ENCODE measurements around the gene MED13L. TPM values are rescaled to one million over a fixed set of nuclear protein-coding genes. Genes with fewer than 3 reads are reported as not detected.

The MED13L gene
- total and polyA plus RNA-seq, 2 donors (not counting 3 experiments of a cell fraction or from before 2014, with no cell fraction given), result 27.4 to 93.6 TPM

DNA sequence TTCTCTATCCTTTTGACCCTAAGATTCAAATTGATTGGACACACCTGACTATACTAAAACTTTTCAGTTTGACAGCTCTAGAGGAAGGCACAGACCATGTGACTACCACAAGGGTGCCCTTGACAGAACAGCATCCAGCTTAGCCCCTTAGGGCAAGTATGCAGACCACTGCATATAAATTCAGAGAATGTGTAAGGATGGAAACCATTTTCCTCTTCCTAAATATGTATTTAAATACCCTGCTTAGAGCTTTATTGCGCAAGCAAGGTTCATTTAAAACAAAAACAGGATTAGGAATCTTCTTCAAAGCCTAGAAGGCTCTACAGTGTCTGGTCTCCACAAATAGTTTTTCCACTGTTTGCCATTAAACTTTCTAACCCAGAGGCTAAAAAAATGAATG is 202.8 kb downstream of the MED13L start:
- dilution Hi-C loops (cut with MboI; ENCODE audit: extremely low pct_ligation_motif_present, low sequenced_read_pairs) (no loop called here), intact Hi-C loops (cut with micrococcal nuclease) (no loop called here)
- no peaks in the 10 kb centered on the region for H3K4me1 ChIP-seq (ENCODE audit: control insufficient read depth, extremely low read depth, insufficient read depth, low read length)
- H3K27ac ChIP-seq (ENCODE audit: insufficient read depth, low read depth, low read length), result no peak overlapping the region
- ChIA-PET POLR2A (no interaction called here), CTCF (interaction anchor here (1.3 kb wide), 1 partner anchor 162 kb away, joined by 3 read pairs; no protein-coding TSS in a partner anchor)
- no peak overlapping the region for H2AFZ ChIP-seq (ENCODE audit: low read depth, low read length)
- H3K9me1 ChIP-seq (replicated peaks; ENCODE audit: control insufficient read depth, extremely low read depth, insufficient read depth, low read length), result no peaks in the 10 kb centered on the region
- DNase-seq (ENCODE audit: low read depth, low spot score), result no peak
- FAIRE-seq, result no peak
- TF ChIP-seq POLR2A (IDR thresholded peaks at IDR 0.05; ENCODE audit: low read depth, low read length) (no peak), EZH2 (IDR thresholded peaks at IDR 0.05; ENCODE audit: borderline replicate concordance, low read depth, low read length, severe bottlenecking) (no peak), POLR2AphosphoS5 (IDR thresholded peaks at IDR 0.05; ENCODE audit: insufficient read depth, low read depth, low read length) (no peak), MYC (IDR thresholded peaks at IDR 0.05; ENCODE audit: low read depth, low read length) (no peak), FOS (IDR thresholded peaks at IDR 0.05; ENCODE audit: borderline replicate concordance, insufficient read depth, low read length) (no peak), JUN (IDR thresholded peaks at IDR 0.05; ENCODE audit: borderline replicate concordance, insufficient read depth, insufficient read length, low read depth) (no peak), GATA2 (IDR thresholded peaks at IDR 0.05; ENCODE audit: insufficient read depth, insufficient read length, low read depth, low read length) (no peak)
- TF ChIP-seq, protein P1, sequence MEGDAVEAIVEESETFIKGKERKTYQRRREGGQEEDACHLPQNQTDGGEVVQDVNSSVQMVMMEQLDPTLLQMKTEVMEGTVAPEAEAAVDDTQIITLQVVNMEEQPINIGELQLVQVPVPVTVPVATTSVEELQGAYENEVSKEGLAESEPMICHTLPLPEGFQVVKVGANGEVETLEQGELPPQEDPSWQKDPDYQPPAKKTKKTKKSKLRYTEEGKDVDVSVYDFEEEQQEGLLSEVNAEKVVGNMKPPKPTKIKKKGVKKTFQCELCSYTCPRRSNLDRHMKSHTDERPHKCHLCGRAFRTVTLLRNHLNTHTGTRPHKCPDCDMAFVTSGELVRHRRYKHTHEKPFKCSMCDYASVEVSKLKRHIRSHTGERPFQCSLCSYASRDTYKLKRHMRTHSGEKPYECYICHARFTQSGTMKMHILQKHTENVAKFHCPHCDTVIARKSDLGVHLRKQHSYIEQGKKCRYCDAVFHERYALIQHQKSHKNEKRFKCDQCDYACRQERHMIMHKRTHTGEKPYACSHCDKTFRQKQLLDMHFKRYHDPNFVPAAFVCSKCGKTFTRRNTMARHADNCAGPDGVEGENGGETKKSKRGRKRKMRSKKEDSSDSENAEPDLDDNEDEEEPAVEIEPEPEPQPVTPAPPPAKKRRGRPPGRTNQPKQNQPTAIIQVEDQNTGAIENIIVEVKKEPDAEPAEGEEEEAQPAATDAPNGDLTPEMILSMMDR (IDR thresholded peaks at IDR 0.05; ENCODE audit: extremely low read depth in 1 of 2, insufficient read depth in 1 of 2, low read depth in 1 of 2, low read length in 2 of 2), result no peak
- TF ChIP-seq, protein P2, sequence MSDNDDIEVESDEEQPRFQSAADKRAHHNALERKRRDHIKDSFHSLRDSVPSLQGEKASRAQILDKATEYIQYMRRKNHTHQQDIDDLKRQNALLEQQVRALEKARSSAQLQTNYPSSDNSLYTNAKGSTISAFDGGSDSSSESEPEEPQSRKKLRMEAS (IDR thresholded peaks at IDR 0.05; ENCODE audit: insufficient read depth, insufficient read length), result no peak
- H4K20me1 ChIP-seq (replicated peaks; ENCODE audit: control insufficient read depth, extremely low read depth, insufficient read depth, low read length), result no peaks in the 10 kb centered on the region
- BruUV-seq (replicated peaks), result no TSS peak
- H3K4me3 ChIP-seq (replicated peaks in 1 of 3; ENCODE audit: insufficient read depth in 1 of 3, low read depth in 1 of 3, low read length in 3 of 3), result no peak overlapping the region
- peaks cover 16% of the 10 kb centered on the region for H3K79me2 ChIP-seq (ENCODE audit: control insufficient read depth, insufficient read depth, low read length)
- no peak overlapping the region for H3K9ac ChIP-seq (replicated peaks; ENCODE audit: extremely low read depth, insufficient read depth, low read length)
- no peaks in the 10 kb centered on the region for H3K36me3 ChIP-seq (ENCODE audit: control insufficient read depth in 2 of 2, extremely low read depth in 1 of 2, insufficient read depth in 2 of 2, low read length in 2 of 2)
- H3K9me3 ChIP-seq (replicated peaks; ENCODE audit: control insufficient read depth, insufficient read depth, low read length), result no peaks in the 10 kb centered on the region
- H3K27me3 ChIP-seq (ENCODE audit: control insufficient read depth in 2 of 2, insufficient read depth in 2 of 2, low read length in 2 of 2), result no peaks in the 10 kb centered on the region
- H3K4me2 ChIP-seq (ENCODE audit: insufficient read depth, low read length), result no peak overlapping the region
